Activated CD4-positive, alpha-beta memory T cell treated with anti-CD3 and anti-CD28 coated beads for 36 hours (primary cell): ENCODE measurements around the gene SF1. TPM values are rescaled to one million over a fixed set of nuclear protein-coding genes. Genes with fewer than 3 reads are reported as not detected.
A peak's percentile ranks its signal among the peaks of the same experiment; 100 is the strongest.

Experiments used
- CTCF ChIA-PET: fragments of 350-600 bp; sonication (Branson Sonifier 250); formaldehyde crosslinking; loops from one replicate; lab custom pipeline; 2021; ENCODE audit warnings: antibody characterized with exemption, inconsistent platforms; lab: Charles Lee
- POLR2A ChIA-PET: fragments of 350-600 bp; sonication (Branson Sonifier 250); formaldehyde crosslinking; loops from one replicate; lab custom pipeline; 2021; ENCODE audit warnings: antibody characterized with exemption; lab: Charles Lee
- DNase-seq: peaks from one replicate; pipeline ENCODE4 v3.0.0-alpha.2; 2020
- H3K27ac Mint-ChIP-seq: one replicate; pipeline ENCODE4 v1.8.0; 2021; ENCODE audit warnings: mixed read lengths
- H3K27me3 Mint-ChIP-seq: one replicate; pipeline ENCODE4 v1.8.0; 2021; ENCODE audit warnings: mixed read lengths
- H3K36me3 Mint-ChIP-seq: one replicate; pipeline ENCODE4 v1.8.0; 2021; ENCODE audit warnings: mixed read lengths
- H3K4me1 Mint-ChIP-seq: one replicate; pipeline ENCODE4 v1.8.0; 2021; ENCODE audit warnings: low read depth, mixed read lengths
- H3K4me3 Mint-ChIP-seq: one replicate; pipeline ENCODE4 v1.8.0; 2021; ENCODE audit warnings: mild to moderate bottlenecking, mixed read lengths
- H3K9me3 Mint-ChIP-seq: one replicate; pipeline ENCODE4 v1.8.0; 2021; ENCODE audit warnings: mixed read lengths
- intact Hi-C: fragments of 100-400 bp; cut with micrococcal nuclease; formaldehyde crosslinking; loops from one replicate; pipeline ENCODE4 v1.15.1; 2023
- total RNA-seq, 2 experiments: library from RNA; stranded (reverse); gene quantifications; one replicate each; pipeline ENCODE4 v1.2.3, GENCODE V29; 2021

The SF1 gene
- total RNA-seq, 2 experiments from 2014 or later = 323 to 328 TPM

GRCh38 chr11:64809781-64810241 lies 31.5 kb upstream of the SF1 start:
- peak overlapping the region; percentile 74 for H3K27ac Mint-ChIP-seq
- POLR2A ChIA-PET = interaction anchor here (1.9 kb wide), 1 partner anchor 32 kb away, joined by 8 read pairs; the partner anchor contains the start of gene SF1
- CTCF ChIA-PET = interaction anchor here (0.7 to 1.6 kb wide), 4 partner anchors 9 to 505 kb away, joined by 3 to 5 read pairs (median 4); partner anchors contain the start of gene CDC42BPG
- peaks cover 20% of the 10 kb centered on the region for H3K4me1 Mint-ChIP-seq
- no peaks in the 10 kb centered on the region for H3K27me3 Mint-ChIP-seq
- DNase-seq = peak; percentile 35
- H3K4me3 Mint-ChIP-seq = peak overlapping the region; percentile 97
- intact Hi-C loops = loop anchor here (1.0 to 2.0 kb wide), 2 partner anchors 31 to 67 kb away; partner anchors contain the start of gene SF1
- H3K36me3 Mint-ChIP-seq = peaks cover 12% of the 10 kb centered on the region
- H3K9me3 Mint-ChIP-seq = no peaks in the 10 kb centered on the region

GRCh38 chr11:64805481-64805880 lies 27.1 kb upstream of the SF1 start:
- Mint-ChIP-seq H3K36me3 (peaks cover 18% of the 10 kb centered on the region), H3K27me3 (no peaks in the 10 kb centered on the region), H3K4me3 (no peak overlapping the region), H3K4me1 (peaks cover 32% of the 10 kb centered on the region), H3K27ac (no peak overlapping the region), H3K9me3 (no peaks in the 10 kb centered on the region)
- ChIA-PET POLR2A (no interaction called here), CTCF (no interaction called here)
- no peak for DNase-seq
- intact Hi-C loops = no loop called here

GRCh38 chr11:64804346-64805210 lies 26.2 kb upstream of the SF1 start:
- intact Hi-C loops = no loop called here
- H3K27ac Mint-ChIP-seq = no peak overlapping the region
- CTCF ChIA-PET = interaction anchor here (1.1 to 1.3 kb wide), 2 partner anchors 17 to 37 kb away, joined by 4 read pairs; no protein-coding TSS in a partner anchor
- no peaks in the 10 kb centered on the region for H3K27me3 Mint-ChIP-seq
- POLR2A ChIA-PET = interaction anchor here (1.2 kb wide), 1 partner anchor 26 kb away, joined by 4 read pairs; no protein-coding TSS in a partner anchor
- H3K4me3 Mint-ChIP-seq = peak overlapping the region; percentile 81
- peaks cover 18% of the 10 kb centered on the region for H3K36me3 Mint-ChIP-seq
- H3K4me1 Mint-ChIP-seq = peaks cover 27% of the 10 kb centered on the region
- peak; percentile 26 for DNase-seq
- H3K9me3 Mint-ChIP-seq = no peaks in the 10 kb centered on the region

GRCh38 chr11:64803846-64804345 lies 25.6 kb upstream of the SF1 start:
- Mint-ChIP-seq H3K27me3 (no peaks in the 10 kb centered on the region), H3K27ac (peak overlapping the region; percentile 89), H3K4me1 (peaks cover 22% of the 10 kb centered on the region), H3K9me3 (no peaks in the 10 kb centered on the region), H3K4me3 (peak overlapping the region; percentile 81), H3K36me3 (peaks cover 18% of the 10 kb centered on the region)
- no peak for DNase-seq
- CTCF ChIA-PET = interaction anchor here (1.1 to 1.7 kb wide), 3 partner anchors 17 to 40 kb away, joined by 4 to 5 read pairs (median 4); partner anchors contain the start of gene CDC42BPG
- intact Hi-C loops = loop anchor here (2.0 kb wide), 1 partner anchor 25 kb away; the partner anchor contains the start of gene SF1
- POLR2A ChIA-PET = interaction anchor here (1.2 kb wide), 1 partner anchor 25 kb away, joined by 4 read pairs; no protein-coding TSS in a partner anchor

GRCh38 chr11:64803158-64803845 lies 25.0 kb upstream of the SF1 start, which contains the start of gene MAP4K2:
TSS of gene MAP4K2 (minus strand) at chr11:64803214. CDS start at chr11:64803149, 65 bp downstream.
- Mint-ChIP-seq H3K9me3 (no peaks in the 10 kb centered on the region), H3K27ac (peak within 1 kb of the TSS; percentile 89), H3K36me3 (peaks cover 21% of the 10 kb centered on the region), H3K4me3 (peak within 1 kb of the TSS; percentile 82), H3K4me1 (peaks cover 24% of the 10 kb centered on the region), H3K27me3 (no peaks in the 10 kb centered on the region)
- ChIA-PET CTCF (interaction anchor here (1.1 to 1.7 kb wide), 5 partner anchors 16 to 59 kb away, joined by 3 to 5 read pairs (median 4); partner anchors contain the start of genes CDC42BPG, RASGRP2 and SF1), POLR2A (interaction anchor here (0.6 to 1.2 kb wide), 2 partner anchors 24 to 70 kb away, joined by 3 to 4 read pairs; no protein-coding TSS in a partner anchor)
- intact Hi-C loops = loop anchor here (2.0 kb wide), 1 partner anchor 25 kb away; the partner anchor contains the start of gene SF1
- peak; percentile 89 for DNase-seq

GRCh38 chr11:64802370-64803157 lies 24.2 kb upstream of the SF1 start:
- H3K27me3 Mint-ChIP-seq = no peaks in the 10 kb centered on the region
- DNase-seq = peak; percentile 67
- H3K4me1 Mint-ChIP-seq = peaks cover 21% of the 10 kb centered on the region
- intact Hi-C loops = loop anchor here (2.0 kb wide), 1 partner anchor 24 kb away; the partner anchor contains the start of gene SF1
- POLR2A ChIA-PET = interaction anchor here (0.6 to 1.2 kb wide), 3 partner anchors 23 to 70 kb away, joined by 3 to 4 read pairs (median 4); no protein-coding TSS in a partner anchor
- H3K9me3 Mint-ChIP-seq = no peaks in the 10 kb centered on the region
- H3K27ac Mint-ChIP-seq = peak overlapping the region; percentile 86
- peak overlapping the region; percentile 82 for H3K4me3 Mint-ChIP-seq
- CTCF ChIA-PET = interaction anchor here (0.7 to 1.7 kb wide), 6 partner anchors 10 to 91 kb away, joined by 3 to 6 read pairs (median 4); partner anchors contain the start of genes CDC42BPG, RASGRP2 and SF1
- H3K36me3 Mint-ChIP-seq = peaks cover 21% of the 10 kb centered on the region

- Mint-ChIP-seq H3K9me3 (no peaks in the 10 kb centered on the region), H3K4me3 (peak overlapping the region; percentile 82), H3K4me1 (peaks cover 21% of the 10 kb centered on the region), H3K27me3 (no peaks in the 10 kb centered on the region), H3K36me3 (peaks cover 19% of the 10 kb centered on the region), H3K27ac (peak overlapping the region; percentile 86)
- intact Hi-C loops = loop anchor here (2.0 kb wide), 1 partner anchor 23 kb away; the partner anchor contains the start of gene SF1
- CTCF ChIA-PET = interaction anchor here (0.6 to 1.5 kb wide), 3 partner anchors 14 to 92 kb away, joined by 3 to 6 read pairs (median 4); partner anchors contain the start of gene RASGRP2
- DNase-seq = peak; percentile 23
- POLR2A ChIA-PET = interaction anchor here (0.9 kb wide), 1 partner anchor 23 kb away, joined by 4 read pairs; no protein-coding TSS in a partner anchor
These were observed 23.4 kb upstream of the SF1 start for GRCh38 chr11:64801561-64802369.

GRCh38 chr11:64801158-64801464 lies 22.8 kb upstream of the SF1 start:
- intact Hi-C loops = no loop called here
- Mint-ChIP-seq H3K4me1 (peaks cover 21% of the 10 kb centered on the region), H3K4me3 (peak overlapping the region; percentile 82), H3K27me3 (no peaks in the 10 kb centered on the region), H3K27ac (peak overlapping the region; percentile 86), H3K9me3 (no peaks in the 10 kb centered on the region), H3K36me3 (peaks cover 17% of the 10 kb centered on the region)
- CTCF ChIA-PET = interaction anchor here (0.6 kb wide), 1 partner anchor 93 kb away, joined by 3 read pairs; no protein-coding TSS in a partner anchor
- POLR2A ChIA-PET = no interaction called here
- DNase-seq = no peak

GRCh38 chr11:64800303-64801157 lies 22.2 kb upstream of the SF1 start:
- peak overlapping the region; percentile 51 for H3K27ac Mint-ChIP-seq
- intact Hi-C loops = no loop called here
- no peaks in the 10 kb centered on the region for H3K27me3 Mint-ChIP-seq
- H3K4me1 Mint-ChIP-seq = peaks cover 23% of the 10 kb centered on the region
- no peak for DNase-seq
- no peaks in the 10 kb centered on the region for H3K9me3 Mint-ChIP-seq
- H3K36me3 Mint-ChIP-seq = peaks cover 18% of the 10 kb centered on the region
- ChIA-PET POLR2A (no interaction called here), CTCF (interaction anchor here (0.9 to 1.4 kb wide), 2 partner anchors 13 to 44 kb away, joined by 3 read pairs; partner anchors contain the start of gene CDC42BPG)
- H3K4me3 Mint-ChIP-seq = peak overlapping the region; percentile 82
